Measurements from ENCODE around the gene NABP1.
"Not testable (repeated sequence)": the region's sequence is repeated elsewhere in the genome, so short reads cannot be mapped to it uniquely, and the experiment has no call there.

Gene NABP1, protein sequence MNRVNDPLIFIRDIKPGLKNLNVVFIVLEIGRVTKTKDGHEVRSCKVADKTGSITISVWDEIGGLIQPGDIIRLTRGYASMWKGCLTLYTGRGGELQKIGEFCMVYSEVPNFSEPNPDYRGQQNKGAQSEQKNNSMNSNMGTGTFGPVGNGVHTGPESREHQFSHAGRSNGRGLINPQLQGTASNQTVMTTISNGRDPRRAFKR

DNA sequence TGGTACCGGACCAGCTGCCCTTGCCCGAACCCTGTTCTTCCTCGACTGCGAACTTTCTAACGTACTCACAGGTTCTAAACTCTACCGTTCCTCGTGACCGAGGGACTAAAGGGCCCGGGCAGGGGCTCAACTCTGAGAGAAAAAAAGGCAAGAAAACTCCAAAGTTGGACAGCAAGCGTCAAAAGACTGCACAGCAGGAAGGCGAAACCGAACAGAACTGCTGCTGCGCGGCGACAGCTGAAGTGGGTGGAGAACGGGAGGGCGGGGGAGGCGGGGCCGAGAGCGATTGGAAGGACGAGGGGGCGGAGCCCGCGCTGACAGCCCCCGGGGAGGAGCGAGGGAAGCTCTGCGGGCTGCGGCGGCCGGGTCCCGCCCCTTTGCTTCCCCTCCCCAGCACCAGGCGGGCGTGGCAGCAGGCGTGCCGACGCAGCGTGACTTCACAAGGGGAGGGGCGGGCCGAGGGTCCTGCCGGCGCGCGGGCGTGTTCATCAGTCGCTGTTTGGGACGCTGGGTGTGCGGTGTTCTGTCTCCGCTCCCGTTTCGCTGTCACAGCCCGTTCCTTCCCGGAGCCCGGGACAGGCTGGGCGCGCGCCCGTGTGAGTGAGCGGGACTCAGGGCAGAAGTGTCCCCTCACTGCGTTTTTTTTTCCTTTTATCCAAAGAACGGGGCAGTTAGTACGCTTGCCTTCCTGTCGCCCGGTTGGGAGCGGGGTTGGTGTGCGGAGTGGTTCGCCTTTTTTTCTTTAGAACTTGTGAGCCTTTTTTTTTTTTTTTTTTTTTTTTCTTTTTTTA, at the start of gene NABP1:
Gene NABP1 (plus strand): TSS at position 491 of the 791 bp plus-strand sequence. CDS start 479 bp downstream, outside the sequence.
- peak; percentile 98 for DNase-seq (ENCODE audit: low read depth in 2 of 2)

DNA sequence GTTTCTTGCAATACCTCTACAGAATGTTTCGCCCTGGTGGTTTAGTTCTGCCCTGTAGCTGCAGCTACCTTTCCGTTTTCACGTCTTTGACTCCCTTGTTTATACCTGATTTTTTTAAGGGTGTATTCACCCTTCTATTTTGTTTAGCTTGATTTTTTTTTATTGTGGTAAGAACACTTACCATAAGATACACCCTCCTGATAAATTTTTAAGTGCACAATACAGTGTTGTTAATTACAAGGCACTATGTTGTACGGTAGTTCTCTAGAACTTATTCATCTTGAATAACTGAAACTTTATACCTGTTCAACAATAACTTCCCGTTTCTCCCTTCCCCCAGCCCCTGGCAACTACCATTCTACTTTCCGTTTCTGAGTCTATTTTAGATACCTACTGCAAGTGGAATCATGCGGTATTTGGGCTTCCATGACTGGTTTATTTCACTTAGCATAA, 48.9 kb upstream of the NABP1 start:
- no peak for DNase-seq (ENCODE audit: low read depth in 2 of 2)

DNA sequence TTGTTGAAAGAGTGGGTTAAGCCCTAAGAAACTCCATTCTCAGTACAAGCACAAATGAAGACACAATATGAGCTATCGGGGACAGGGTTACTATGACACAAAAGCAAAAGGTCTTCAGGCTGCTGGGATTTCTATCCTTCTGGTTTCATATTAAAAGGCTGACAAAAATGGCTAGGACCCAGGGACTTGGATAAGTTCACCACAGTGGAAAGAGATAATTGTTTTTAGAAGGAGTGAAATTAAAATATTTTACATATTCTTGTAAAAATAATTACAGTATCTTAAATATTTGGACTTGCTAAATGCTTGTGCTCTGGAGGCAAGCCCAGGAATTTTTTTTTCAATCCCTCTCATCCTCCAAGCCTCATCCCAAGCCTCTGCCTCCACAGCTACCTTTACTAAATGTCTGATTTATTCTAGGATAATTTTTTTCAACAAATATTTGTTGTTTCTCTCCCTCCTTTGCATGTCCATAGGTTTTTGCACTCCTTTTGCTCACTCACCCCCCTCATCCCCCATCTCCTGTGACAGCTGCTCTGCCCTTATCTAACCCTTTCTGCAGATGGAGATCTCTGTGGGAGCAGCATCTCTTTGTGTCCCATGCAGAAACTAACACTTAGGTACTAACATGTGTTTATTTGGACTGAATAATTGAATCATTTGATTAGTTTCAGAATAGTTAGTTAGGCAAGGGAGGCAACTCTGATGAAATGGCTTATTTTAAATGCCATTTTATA, 47.8 kb upstream of the NABP1 start:
- DNase-seq (ENCODE audit: low read depth in 2 of 2): no peak

DNA sequence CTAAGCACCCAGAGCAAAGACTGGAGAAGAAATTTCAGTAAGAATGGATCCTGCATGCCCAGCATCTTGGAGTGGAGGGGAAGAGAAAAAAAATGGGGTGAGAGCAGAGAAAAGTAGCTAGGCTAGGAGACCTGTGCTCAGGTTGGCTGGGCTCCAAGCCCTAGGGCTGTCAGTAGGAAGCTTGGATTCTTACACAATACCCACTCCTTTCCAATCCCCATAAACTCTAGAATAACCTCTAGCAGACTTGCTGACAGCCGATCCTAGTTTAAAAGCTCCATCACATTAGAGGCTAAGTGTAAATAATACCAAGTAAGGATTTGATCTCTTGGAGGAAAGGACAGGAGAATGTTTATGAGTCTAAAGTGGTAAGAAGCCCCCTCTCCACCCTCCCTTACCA, 46.2 kb upstream of the NABP1 start:
- DNase-seq (ENCODE audit: low read depth in 2 of 2): no peak

DNA sequence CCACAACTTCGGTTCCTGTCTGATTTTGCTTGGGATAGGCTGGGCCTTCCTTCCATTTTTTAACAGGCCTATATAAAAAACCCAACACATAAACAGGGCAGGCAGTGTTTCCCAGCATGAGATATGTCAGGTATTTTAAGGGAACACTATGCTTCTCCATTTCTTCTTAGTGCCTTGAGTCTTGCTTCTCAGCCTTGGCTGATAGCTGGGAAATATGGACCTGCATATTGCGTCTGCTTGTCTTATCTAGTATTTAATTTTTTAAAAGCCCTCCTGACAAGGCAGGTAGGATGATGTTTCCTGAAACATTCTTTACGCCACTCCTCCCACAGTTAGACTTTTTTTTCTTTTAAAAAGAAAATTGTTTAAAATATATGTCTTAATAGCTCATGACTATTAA, 45.5 kb upstream of the NABP1 start:
- DNase-seq (ENCODE audit: low read depth in 2 of 2): no peak

DNA sequence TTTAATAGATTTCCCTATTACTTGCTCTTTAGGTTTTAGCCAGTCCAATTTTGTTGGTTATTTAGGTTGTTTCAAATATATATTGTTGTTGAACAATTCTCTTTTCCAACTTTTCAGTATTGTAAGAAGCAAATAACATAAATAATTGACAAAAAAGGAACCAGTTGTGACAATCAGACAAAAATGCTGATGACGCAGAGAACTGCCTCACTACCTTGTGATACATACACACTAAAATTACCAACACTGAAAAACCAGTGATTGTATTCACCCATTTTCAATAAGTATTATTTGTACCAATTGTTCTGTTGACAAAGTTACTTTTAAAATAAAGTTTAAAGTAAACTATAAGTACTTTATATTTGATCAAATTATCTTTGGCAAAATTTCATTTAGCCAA, 43.1 kb upstream of the NABP1 start:
- DNase-seq (ENCODE audit: low read depth in 2 of 2): no peak

DNA sequence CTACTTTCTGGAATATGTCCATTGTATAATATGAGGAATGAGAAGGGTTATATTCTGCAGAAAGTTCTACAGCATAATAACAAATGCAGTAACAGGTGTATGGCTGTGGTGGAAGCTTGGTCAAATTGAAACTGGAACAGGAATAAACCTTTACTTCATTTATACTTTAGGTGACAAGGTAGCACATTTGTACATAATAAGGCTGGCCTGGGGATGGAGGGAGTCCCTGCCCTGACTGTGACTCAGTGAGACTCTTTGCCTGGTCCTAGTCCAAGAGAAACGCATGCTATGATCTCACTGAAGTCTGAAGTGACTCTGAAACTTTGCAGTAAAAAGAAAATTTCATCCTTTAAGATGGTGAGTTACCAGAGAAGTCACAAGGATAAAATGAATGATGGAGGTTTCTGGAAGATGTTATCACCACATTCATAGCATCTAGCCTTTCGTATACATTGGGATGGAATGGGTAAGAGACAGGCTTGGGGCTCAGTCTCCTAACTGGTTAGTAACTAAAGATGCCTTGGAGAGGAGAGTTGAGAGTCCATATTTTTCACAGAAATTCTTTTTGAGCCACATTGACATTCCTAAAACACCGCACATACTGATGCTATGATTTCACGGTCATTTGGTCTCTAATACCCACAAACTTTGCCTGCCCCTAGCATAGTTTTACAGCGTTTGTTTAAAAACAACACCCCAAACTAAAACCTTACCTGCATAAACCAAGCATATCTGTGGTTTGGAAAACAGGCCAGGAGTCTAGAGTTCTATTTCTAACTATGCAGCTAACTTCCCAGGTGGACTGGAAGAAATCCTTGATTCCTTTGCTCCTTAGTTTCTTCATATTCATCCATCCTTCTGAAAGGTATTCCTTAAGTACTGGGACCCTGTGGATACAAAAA, 42.4 kb upstream of the NABP1 start:
- no peak for DNase-seq (ENCODE audit: low read depth in 2 of 2)

DNA sequence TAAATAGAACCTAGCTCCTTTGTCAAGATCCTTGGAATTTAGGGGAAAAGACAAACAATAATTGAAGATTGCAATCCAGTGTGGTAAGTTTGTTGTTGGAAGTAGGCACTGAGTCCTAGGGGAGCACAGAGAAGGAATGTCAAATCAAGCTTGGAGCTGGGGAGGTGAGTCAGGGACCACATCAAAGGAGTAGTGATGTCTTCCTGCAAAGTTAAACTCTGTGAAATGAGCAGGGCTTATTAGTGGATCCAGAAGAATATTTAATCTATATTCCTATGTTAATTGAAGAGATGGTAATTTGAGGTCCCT, 41.7 kb upstream of the NABP1 start:
- no peak for DNase-seq (ENCODE audit: low read depth in 2 of 2)

DNA sequence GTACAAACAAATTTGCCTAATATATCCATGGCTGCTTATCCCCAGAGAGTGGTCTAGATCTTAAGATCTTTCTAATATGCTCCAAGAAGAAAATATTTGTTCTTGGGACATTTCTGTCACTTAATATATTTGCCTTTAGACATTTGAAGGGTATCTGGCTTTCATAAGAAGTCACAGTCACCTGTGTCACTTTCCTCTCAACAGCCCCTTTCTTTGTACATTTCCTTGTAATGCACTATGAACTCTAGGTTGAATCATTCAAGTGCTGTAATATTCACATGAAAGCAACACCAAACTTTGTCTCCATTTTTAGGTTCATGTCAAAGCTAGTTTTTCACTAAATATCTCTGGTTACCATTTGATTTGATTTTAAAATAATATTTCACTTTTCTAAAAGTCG, 41.4 kb upstream of the NABP1 start:
- no peak for DNase-seq (ENCODE audit: low read depth in 2 of 2)

DNA sequence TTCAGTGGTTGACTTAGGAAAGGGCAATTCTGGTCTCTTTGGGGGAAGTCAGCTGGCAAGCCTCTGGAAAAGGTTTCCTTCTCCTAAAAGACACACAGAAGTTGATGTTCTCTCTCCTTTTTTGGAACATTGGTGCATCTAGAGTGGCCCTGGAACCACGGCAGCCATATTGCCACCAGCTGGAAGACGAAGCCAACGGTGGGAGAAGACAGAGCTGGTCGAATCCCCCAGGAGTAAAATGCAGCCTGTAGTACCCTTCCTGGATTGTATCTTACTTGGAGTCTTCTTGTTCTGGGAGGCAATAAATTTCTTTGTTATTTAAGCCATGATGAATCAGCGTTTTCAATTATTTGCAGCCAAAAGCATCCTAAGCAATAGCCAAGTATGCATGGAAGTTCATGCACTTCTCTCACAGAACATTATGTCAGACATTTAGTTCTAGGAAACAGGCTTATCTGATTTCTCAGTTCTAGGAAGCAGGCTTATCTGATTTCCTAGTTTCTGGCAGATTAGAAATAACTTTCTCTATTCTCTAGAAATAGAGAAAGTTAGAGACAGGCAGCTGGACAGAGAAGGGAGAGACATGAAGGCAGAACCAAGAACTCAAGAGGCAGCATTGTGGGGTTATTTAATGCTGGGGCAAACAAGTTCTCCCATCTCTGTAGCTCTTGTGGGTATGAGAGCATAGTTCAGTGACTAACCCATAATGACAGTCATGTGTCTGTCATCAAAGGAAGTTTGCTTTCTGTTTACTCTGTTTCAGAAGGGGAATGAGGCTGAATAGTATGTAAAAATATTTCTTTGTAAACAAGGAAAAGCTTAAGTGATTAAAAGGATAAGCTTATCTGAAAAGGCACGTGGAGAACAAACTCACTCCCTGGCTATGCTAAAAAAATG, 40.5 kb upstream of the NABP1 start:
- DNase-seq (ENCODE audit: low read depth in 2 of 2): peak in 1 of 2 donors; percentile 18

DNA sequence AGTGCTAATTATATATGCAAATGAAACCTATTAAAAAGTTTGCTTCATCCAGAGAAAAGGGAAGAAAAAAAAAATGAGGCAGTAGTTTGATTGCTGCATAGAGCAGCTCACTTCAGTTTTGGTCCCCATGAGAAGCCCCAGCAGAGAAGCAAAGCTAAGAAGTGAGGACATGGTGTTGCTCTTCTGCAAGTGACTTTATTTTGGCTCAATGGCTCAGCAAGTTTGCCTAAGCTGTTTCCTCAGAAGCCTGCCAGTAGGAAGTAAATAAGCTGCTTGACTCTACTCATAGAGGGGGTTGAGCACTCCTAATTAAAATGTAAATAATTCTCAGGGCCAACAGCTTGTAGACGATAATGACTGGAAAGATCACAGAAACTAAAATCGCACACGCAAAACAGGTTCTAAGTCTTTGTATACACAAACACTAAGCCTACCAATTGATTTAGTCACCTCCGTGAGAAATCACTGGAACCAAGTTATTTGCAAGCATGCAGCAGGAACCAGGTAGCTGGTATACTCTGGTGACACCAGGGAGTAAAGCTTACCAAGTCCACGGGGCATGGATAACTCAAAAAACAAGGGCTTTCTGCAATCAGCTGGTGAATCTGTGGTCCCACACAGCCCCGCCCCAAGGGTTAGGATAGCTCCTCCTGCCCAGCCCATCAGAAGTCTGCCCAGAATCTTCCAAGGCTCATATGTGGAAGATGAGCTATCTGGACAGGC, 39.7 kb upstream of the NABP1 start:
- no peak for DNase-seq (ENCODE audit: low read depth in 2 of 2)

DNA sequence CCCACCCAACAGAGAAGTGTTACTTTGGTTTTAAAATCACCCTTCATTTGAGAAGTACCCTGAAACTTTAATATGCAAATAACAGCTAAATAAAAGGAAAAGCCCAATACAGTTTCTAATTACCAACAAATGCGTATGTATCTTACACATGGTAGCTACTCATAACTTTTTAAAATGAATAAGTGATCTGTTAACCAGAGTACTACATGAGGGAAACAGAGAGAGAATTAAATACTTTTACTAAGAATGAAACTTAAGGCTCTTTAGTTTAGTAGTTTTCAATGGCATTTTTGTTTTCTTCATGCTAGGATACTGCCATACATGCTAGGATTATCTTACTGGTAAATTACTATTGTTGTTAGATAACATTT, 39.1 kb upstream of the NABP1 start:
- no peak for DNase-seq (ENCODE audit: low read depth in 2 of 2)

DNA sequence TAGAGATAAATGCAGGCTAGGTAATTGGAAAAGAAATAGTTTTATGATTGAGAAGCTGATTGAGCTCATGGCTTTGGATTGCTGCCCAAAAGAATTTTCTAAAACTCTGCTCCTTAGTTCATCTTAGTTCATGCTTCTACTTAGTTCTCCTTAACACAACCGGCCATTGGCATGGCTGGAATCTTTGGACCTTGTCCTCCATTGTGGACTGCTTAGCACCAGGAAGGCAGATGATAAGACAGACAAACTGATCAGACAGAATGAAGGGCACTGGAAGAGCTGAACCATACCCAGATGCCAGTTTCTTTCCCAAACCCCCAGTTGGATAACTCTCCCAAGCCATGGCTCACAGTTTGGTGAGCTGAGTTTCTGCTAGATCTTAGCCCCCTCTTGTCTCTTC, 36.3 kb upstream of the NABP1 start:
- DNase-seq (ENCODE audit: low read depth in 2 of 2): no peak

DNA sequence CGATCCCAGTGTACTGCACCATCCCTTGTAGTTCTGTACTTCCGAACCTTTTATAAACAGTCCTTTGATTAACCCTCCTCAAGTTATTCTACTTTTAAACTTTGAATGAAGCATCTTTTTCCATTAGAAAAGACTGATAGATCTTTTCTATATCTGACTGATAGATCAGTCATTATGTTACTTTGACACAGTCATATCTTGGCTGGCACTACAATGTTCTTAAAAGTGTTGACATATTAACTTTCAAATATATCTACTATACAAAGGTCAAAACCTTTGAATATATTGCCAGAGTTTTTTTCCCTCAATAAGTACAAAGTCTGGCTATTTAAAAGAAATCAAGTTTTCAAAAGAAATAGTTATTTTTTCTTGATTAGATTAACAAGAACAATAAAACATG, 35.4 kb upstream of the NABP1 start:
- no peak for DNase-seq (ENCODE audit: low read depth in 2 of 2)

DNA sequence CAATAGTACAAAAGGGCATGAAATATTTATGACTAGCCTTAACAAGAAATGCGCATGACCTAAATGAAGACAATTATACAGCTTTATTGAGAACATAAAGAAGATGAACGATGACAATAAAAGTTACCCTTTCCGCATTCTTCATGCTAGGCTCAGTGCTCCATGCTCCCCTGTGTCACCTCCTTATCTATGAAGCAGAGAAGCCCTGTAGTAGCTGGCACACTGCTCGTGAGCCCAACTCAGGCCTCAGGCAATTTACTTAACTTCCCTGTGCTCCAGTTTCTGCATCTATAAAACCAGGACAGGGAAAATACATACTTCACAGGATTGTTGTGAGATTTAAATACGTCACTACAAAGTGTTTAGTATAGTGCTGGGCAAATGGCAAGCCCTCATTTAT, 34.5 kb upstream of the NABP1 start:
- DNase-seq (ENCODE audit: low read depth in 2 of 2): no peak

DNA sequence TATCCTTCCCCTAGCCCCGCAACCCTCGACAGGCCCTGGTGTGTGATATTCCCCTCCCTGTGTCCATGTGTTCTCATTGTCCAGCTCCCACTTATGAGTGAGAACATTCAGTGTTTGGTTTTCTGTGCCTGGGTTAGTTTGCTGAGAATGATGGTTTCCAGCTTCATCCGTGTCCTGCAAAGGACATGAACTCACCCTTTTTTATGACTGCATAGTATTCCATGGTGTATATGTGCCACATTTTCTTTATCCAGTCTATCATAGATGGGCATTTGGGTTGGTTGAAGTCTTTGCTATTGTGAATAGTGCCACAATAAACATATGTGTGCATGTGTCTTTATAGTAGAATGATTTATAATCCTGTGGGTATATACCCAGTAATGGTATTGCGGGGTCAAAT, 33.3 kb upstream of the NABP1 start:
- DNase-seq (ENCODE audit: low read depth in 2 of 2): not testable (repeated sequence)

DNA sequence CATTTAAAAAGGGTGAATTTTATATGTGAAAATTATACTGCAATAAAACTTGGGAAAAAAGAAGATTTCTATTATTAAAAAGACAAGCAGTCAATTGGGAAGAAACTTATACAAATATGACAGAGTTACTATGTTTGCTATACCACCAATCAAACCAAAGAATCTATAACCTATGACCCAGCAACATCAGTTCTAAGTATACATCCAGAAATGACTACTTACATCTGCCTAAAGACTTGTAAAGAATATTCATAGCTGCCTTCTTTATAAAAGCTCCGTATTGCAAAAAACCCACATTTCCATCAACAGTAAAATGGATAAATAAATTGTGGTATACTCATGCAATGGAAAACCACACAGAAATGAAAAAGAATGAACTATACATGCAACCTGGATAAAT, 32.9 kb upstream of the NABP1 start:
- no peak for DNase-seq (ENCODE audit: low read depth in 2 of 2)

DNA sequence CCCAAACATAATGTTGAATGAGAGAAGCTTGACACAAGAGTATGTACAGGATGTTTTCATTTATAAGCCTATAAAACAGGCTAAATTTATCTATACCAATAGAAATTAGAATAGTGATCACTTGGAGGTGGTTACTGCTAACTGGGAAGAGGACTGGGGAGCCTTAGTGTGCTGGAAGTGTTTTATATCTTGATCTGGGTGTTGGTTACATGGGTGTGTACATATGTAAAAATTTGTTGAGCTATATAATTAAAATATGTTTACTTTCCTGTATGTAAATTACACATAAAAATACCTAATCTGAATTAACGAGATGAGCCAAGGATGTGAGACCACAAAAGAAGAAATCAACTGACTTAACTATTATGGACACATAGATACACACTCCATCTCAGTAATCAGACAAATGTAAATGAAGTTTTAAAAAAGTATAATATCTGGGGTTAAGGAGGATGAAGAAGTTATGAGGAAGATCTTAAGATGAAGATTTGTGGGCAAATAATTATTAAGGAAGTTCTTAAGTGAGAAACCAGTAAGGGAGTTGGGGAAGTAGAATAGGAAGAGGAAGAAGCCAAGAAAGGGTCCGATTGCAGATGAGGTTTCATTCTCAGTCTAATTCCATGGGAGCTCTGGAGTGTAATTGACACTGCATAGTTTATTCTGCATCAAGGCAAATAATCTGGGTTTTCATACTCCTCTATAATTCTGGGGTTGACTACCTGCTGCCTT, 32.3 kb upstream of the NABP1 start:
- no peak for DNase-seq (ENCODE audit: low read depth in 2 of 2)

DNA sequence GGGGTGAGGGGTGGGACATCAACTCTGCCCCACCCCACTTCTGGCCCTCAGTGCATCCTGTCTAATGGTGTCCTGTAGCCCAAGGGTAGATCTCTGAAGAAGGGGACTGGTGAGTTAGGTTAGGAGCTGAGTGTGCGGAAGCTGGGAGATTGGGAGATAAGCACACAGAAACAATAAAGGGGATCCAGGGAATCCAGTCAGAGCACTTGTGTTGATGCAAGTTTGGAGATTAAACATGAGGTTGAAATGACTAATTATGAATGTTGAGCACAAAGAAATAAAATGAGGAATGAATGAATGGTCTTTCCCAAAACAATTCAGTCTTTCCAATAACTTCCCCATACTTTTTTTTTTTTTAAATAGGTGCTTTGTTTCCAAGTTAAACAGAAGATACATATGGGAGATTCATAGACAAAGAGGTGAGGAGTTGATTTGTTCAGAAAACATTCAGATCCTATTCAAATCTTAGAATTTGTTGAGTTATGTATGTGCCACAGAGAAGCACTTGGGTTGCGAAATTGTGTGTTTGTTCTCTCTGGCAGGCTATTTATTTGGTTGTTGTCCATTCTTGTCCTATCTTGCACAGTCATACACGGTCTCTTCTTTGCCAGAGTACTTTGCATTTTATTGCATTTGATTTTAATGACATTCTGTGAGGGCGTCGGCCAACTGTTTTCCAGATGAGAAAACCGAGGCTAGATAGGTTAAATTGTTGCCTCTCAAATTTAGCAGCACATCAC, 31.6 kb upstream of the NABP1 start:
- no peak for DNase-seq (ENCODE audit: low read depth in 2 of 2)
